ENCODE data around the gene TASP1.
"Not testable (repeated sequence)": the region's sequence is repeated elsewhere in the genome, so short reads cannot be mapped to it uniquely, and the experiment has no call there.

The TASP1 gene

DNA sequence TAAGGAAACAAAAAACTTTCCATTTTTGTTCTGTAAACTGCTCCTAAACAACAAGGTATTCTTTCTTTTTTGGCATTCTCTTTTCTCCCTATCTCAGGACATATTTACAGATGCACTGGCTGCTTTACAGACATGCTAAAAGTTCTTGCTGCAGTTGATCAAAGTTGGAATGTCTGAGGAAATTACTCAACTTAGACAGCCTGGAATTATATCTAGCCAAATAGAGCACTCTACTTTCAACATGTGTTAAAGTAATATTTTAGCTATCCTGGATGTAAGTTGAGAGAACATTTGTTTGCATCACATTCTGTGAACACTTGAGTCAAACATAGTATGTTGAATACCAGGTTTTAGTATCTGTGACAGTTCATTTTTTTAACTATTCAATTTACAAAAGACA is 24.8 kb downstream of the TASP1 start:
- no peak for DNase-seq (ENCODE audit: low spot score)
- TF ChIP-seq, protein P1, sequence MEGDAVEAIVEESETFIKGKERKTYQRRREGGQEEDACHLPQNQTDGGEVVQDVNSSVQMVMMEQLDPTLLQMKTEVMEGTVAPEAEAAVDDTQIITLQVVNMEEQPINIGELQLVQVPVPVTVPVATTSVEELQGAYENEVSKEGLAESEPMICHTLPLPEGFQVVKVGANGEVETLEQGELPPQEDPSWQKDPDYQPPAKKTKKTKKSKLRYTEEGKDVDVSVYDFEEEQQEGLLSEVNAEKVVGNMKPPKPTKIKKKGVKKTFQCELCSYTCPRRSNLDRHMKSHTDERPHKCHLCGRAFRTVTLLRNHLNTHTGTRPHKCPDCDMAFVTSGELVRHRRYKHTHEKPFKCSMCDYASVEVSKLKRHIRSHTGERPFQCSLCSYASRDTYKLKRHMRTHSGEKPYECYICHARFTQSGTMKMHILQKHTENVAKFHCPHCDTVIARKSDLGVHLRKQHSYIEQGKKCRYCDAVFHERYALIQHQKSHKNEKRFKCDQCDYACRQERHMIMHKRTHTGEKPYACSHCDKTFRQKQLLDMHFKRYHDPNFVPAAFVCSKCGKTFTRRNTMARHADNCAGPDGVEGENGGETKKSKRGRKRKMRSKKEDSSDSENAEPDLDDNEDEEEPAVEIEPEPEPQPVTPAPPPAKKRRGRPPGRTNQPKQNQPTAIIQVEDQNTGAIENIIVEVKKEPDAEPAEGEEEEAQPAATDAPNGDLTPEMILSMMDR (IDR thresholded peaks at IDR 0.05; ENCODE audit: extremely low read depth, missing control alignments), result no peak

DNA sequence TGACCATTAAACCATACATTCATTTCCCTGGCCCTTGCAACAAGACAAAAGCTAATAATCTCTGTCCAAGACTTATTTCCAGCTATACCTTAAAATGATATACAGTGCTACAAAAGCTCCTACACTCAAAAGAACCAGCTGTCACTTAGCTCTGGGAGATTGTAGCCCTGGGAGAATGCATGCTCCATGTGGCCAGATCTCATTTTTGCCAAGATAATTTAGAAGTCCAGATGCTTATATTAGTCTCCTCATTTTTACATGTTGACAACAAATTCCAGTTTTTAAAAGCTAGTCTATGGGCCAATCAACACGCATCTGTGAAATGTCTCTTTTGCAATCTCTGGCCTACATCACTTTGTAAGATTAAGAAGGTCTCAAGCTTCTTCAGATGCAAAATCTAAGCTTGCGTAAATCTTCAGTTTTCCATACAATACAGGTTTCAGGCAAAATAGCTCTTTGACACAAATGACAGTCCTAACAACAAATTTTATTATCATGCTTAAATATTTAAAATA is 27.1 kb downstream of the TASP1 start:
- DNase-seq (ENCODE audit: low spot score), result no peak
- TF ChIP-seq, protein P1 (IDR thresholded peaks at IDR 0.05; ENCODE audit: extremely low read depth, missing control alignments), result no peak

DNA sequence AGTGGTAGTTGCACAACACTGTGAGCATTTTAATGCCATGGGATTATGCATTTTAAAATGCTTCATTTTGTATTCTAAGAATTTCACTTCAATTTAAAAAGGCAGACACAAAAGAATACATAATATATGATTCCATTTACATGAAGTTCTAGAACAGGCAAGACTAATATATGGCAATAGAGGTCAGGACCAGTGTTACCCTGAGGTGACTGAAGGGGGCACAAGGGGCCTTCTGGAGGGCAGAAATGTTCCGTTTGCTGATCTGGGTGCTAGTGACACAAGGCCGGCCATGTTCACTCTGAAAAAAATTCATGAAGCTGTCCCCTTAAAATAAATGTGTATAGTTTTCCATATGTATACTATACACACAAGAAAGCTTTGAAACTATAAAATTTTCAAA is 28.5 kb downstream of the TASP1 start:
- TF ChIP-seq, protein P1 (IDR thresholded peaks at IDR 0.05; ENCODE audit: extremely low read depth, missing control alignments), result no peak
- no peak for DNase-seq (ENCODE audit: low spot score)

DNA sequence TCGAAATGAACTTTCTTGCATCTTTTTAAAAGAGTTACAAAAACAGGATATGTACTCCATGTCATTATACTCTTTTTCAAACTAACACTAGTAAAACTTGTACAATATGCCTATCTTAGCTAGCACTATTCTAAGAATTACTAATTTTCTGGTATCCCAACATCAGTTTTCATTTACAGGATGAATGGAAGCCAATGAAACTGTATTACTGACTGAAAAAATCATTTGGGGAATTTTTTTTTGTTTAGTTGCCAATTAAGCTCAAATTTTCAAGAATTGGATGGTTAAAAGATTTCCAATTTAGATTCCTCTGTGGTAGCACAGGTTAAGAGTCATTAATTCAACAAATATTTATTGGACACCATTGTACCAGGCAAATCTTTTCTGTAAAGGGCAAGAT is 30.7 kb downstream of the TASP1 start:
- no peak for DNase-seq (ENCODE audit: low spot score)
- TF ChIP-seq, protein P1 (IDR thresholded peaks at IDR 0.05; ENCODE audit: extremely low read depth, missing control alignments), result no peak

DNA sequence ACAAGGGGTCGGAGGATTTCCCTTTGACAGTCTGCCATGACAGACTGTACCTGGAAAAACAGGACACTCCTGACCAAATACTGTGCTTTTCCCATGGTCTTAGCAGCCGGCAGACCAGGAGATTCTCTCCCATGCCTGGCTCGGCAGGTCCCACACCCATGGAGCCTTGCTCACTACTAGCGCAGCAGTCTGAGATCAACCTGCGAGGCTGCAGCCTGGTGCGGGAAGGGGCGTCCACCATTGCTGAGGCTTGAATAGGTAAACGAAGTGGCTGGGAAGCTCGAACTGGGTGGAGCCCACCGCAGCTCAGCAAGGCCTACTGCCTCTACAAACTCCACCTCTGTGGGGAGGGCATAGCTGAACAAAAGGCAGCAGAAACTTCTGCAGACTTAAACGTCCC is 45.3 kb downstream of the TASP1 start:
- not testable (repeated sequence) for DNase-seq (ENCODE audit: low spot score)

DNA sequence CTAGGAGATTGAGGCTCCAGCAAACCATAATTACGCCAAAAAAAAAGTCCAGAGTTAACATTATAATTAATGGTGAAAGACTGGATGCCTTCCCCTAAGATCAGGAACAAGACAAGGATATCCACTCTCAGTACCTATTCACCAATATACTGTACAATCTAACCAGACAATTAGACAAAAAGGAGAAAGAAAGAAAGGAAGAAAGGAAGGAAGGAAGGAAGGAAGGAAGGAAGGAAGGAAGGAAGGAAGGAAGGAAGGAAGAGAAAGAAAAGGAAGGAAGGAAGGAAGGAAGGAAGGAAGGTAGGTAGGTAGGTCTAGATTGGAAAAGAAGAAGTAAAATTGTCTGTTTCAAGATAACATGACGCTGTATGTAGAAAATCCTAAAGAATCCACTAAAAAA is 50.7 kb downstream of the TASP1 start:
- no peak for DNase-seq (ENCODE audit: low spot score)
- TF ChIP-seq, protein P1 (IDR thresholded peaks at IDR 0.05; ENCODE audit: extremely low read depth, missing control alignments), result no peak

DNA sequence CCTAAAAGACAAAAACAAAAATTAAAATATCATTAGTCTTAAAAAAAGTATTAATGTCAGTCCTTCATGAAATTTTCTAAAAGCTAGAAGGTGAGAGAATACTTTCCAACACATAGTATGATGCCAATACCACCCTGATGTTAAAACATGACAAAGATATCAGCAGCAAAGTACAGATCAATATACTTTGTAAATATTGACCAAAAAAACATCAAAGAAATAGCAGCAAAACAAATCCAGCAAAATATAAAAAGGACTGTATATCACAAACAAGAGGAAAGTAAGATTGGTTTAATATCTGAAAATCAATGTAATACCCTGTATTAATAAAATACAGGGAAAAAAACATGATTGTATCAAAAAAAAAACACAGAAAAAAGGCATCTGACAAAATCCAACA is 51.4 kb downstream of the TASP1 start:
- TF ChIP-seq, protein P1 (IDR thresholded peaks at IDR 0.05; ENCODE audit: extremely low read depth, missing control alignments), result no peak
- no peak for DNase-seq (ENCODE audit: low spot score)

DNA sequence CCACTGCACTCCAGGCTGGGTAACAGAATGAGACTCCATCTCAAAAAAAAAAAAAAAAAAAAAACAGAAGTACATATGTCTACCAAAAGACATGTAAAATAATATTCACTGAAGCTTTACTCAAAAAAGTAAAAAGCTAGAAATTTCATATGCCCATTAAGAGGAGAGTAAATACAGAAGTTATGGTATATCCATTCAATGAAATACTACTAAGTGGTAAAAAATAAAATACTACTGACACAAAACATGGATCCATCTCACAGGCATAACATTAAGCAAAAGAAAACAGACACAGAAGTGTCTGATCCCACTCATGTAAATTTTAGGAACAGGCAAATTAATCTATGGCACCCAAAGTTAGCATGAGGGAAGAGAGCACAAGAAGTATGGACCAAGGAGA is 52.6 kb downstream of the TASP1 start:
- DNase-seq (ENCODE audit: low spot score), result no peak
- TF ChIP-seq, protein P1 (IDR thresholded peaks at IDR 0.05; ENCODE audit: extremely low read depth, missing control alignments), result no peak

Measured in GM20000 (cell line).